Stimulated activated CD4-positive, alpha-beta T cell treated with anti-CD3 and anti-CD28 coated beads, Interleukin-1b, Interleukin-23, amount 100 ng/mL, for 4 hours (primary cell): ENCODE results near the gene TLK1.
"Not testable (repeated sequence)": the region's sequence is repeated elsewhere in the genome, so short reads cannot be mapped to it uniquely, and the experiment has no call there.

Source experiments
- DNase-seq, 2 donors: peaks; one replicate each; pipeline ENCODE4 v3.0.0-alpha.2; 2020; ENCODE audit warnings: low read depth in 2 of 2

Gene TLK1

GRCh38 chr2:171084128-171084527 is 76.6 kb downstream of the TLK1 start:
- no peak for DNase-seq

DNA sequence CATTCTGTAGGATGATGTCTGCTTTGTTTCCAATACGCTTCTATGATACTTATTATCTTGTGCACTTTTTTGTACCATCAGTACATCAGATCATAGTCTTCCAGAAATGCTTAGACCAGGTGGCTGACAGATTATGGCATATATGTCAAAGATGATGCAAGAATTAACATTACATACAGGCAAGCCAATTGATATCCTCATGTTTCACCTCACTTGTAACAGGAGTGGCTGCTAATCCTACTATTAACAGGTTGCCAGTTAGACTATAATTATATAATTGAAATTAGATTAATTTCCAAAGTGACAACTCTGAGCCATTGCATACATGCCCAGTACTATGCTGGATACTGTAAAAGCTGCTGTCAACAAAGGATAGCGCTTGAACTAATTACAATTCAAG is 77.2 kb downstream of the TLK1 start:
- DNase-seq: no peak

DNA sequence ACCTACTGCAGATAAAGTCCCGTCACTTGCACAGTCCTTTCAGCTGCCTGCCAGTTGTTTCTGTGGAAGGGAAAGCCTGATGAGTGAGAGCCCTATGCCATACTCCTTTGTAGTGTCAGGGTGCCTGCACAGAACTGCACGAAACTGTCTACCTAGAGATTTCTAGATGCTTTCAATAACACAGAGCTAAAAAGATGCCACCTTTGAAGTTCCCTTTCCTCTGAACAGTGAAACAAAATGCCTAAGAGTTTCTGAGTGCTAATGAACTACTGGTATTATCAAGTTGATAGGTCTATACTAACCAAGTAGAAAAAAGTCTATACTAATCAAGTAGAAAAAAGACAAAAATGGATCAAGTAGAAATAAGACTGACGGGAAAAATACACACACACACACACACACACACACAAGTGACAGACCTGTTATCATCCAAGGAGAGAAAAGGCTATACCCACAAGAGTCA is 79.0 kb downstream of the TLK1 start:
- DNase-seq: peak in 1 of 2 donors; percentile 10

- no peak for DNase-seq
Observed at GRCh38 chr2:171080607-171081006, 80.1 kb downstream of the TLK1 start.

GRCh38 chr2:171076422-171076821 is 84.3 kb downstream of the TLK1 start:
- DNase-seq: not testable (repeated sequence)

- no peak for DNase-seq
Observed at GRCh38 chr2:171072164-171072563, 88.5 kb downstream of the TLK1 start.

DNA sequence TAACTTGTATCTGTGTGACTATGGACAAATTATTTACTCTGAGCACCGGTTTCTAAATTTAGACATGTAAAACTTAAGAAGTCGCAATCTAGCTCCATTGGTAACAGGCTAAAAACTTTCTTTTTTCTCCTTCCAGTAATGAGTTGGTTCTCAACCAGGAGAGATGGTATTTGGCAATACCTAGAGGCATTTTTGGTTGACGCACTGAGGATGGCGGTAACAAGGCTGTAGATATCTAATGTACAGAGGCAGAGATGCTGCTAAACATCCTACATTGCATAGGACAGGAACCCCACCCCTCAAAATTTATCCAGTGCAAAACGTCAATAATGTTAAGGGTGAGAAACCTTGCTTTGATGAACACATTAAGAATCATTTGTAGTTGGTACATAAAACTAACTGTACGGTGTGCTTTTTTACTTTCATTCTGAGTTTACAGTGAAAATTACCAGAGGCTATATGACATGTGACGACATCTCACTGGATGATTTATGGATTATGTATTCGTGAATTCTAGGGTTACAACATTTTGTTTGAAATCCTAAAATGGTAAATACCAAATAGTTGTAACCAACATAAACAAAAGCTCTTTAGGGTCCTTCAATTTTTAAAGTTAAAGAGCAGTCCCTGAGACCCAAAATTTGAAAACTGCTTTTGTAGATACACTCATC is 91.3 kb downstream of the TLK1 start:
- DNase-seq: no peak

DNA sequence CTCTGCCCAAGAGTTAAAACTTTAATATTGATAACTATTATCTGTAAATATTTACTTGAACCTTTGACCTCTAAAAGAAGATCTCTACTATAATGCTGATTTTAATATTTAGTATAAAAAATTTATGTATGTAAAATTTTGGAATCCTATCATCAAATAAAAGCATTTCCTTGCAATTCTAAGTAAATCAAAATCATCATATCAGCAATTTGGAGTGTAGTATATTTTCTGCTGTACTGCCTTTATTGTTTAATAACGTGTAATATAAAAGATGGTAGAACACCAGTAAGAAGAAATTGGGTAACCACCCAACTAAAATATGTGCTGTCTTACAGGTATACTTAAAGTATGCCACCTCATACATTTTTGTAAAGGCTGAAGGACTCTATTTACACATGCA is 94.6 kb downstream of the TLK1 start:
- DNase-seq: no peak

DNA sequence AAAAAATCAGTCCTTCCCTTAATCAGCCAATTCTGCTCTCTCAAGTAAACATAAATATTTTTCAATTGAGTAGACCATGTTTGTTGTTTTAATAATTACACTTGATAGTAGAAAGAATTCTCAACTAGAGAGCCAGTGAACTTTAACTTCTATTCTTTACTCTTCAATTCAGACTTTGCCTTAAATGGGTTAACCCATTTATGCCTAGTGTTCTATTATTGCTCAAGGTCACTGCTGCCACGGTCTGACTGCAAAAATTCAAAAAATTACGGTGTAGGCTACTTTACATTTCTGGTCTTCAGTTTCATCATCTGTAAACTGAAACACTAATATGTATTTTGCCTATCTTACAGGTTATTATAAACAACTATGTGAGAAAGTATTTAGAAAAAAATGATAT is 103.1 kb downstream of the TLK1 start:
- DNase-seq: no peak

DNA sequence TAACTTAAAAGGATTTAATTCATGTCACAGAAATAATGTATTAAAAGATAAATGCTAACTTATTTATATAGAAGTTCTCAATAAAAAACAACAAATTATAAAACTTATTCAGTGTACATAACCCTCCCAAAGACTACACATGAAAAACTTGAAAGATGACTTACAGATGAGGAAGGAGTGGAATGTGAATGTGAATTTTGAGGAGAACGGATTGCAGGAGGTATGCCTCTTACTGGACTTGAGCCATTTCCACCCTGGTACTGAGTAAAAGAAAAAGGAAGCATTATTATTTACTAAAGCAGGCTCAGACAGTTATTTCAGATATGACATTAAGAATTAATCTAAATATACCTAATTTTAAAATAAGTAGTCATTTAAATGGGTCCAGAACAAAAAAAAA is 104.4 kb downstream of the TLK1 start:
- DNase-seq: no peak

DNA sequence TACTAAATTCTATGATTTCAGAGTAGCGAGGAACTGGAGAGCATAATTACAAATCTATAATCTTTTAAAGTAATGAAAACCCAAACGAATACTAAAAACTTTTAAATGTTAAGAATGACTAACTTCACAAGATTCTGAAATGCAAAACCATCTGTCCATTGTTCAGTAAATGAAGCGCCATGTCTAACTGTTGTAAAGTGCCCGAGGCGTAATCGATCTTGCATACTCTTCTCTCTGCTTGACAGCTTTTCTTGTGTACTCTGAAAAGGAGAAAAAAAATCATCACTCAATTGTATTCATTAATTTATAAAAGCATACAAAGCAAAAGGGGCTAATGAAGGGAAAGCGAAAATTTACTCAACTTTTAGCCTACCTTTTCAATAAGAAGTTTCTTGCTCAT is 111.0 kb downstream of the TLK1 start:
- DNase-seq: no peak

- no peak for DNase-seq
Observed at GRCh38 chr2:171046048-171046560, 114.6 kb downstream of the TLK1 start.

DNA sequence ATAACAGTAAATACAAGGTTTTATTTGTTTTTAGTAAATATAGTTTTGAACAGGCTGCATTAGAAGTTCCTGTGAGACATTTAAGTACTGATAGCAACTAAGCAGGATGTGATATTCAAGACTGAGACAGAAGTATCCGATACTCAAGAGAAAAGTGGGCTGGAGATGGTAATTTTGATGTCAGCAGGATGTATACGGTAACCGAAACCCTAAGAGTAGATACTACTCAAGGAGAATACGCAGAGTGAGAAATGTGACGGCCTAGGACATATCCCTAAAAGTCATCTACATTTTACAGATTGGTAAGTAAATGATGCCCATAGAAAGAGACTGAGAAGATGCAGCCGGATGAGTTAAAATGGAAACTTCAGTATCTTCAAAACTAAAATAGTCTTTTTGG is 116.3 kb downstream of the TLK1 start:
- no peak for DNase-seq

DNA sequence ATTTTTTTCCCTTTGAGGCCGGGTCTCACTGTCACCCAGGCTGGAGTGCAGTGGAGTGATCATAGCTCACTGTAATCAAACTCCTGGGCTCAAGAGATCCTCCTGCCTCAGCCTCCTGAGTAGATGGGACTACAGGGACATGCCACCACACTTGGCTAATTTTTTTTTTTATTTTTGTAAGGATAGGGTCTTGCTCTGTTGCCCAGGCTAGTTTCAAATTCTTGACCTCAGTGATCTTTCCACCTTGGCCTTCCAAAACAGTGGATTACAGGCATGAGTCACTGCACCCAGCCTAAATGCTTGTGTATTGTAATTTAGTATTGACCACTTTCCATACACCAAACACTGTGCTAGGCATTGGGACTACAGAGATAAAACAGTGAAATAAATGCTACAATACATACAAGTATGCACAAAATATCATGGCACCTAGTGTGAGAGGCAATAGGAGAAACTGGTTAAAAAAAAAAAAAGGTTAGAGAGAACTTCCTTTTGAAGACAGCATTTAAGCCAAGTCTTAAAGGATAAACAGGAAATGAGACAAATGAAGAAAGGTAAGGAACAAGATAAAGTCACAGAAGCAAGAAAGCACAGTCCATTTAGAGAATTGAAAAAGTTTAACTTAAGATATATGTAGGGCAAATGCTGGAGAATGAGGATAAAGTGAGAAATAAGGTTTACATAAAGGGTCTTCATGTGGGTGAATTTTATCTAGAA is 118.3 kb downstream of the TLK1 start:
- no peak for DNase-seq

DNA sequence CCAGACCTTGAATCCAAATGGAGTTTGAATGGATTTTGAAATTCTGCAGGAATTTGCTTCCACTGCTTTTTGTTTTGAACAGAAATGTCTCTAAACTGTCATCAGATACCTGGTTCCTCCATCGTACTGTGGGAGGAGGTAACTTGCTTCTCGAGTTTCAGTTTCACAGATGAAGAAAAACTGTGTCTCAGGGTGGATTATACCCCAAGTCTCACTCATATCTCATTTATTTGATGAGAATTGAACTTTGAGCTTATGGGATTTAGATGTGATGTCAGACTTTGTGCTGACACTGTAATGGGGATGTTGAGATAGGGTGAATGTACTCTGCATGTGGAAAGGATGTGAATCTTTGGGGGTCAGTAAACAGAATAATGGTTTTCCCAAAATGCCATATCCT is 124.2 kb downstream of the TLK1 start:
- DNase-seq: no peak

DNA sequence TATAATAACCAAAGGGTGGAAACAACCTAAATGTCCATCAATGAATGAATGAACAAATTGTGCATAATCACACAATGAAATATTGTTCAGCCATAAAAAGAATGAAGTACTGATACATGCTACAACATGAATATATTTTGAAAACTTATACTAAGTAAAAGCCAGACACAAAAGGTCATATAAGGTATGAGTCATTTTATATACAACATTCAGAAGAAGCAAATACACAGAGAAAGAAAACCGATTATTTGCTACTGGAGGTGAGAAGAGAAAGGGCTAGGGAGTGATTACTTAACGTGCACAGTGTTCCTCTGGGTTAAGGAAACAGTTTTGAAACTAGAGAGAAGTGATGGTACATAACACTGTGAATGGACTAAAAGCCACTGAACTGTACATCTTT is 126.4 kb downstream of the TLK1 start:
- DNase-seq: no peak

DNA sequence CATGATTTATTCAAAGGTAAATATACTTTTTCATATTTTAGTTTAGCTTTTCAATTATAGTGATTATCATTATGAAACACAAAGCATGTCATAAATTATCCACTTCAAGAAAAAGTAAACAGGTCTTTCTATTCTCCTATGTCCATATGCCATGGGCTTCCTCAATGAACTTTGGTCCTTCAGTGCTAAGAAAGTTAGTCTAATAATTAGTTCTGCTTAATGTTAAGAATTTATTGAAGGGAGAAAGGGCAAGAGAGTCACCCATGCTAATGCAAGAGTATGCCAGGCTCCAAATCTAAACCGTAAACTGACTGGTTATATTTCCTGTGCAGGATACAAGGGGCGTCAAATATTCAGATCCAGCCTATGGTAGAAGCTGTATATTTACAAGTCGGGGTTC is 135.5 kb downstream of the TLK1 start:
- no peak for DNase-seq

GRCh38 chr2:171018522-171018921 is 142.2 kb downstream of the TLK1 start:
- DNase-seq: no peak

GRCh38 chr2:171016125-171016524 is 144.6 kb downstream of the TLK1 start:
- no peak for DNase-seq

GRCh38 chr2:171013851-171014250 is 146.8 kb downstream of the TLK1 start:
- DNase-seq: no peak

DNA sequence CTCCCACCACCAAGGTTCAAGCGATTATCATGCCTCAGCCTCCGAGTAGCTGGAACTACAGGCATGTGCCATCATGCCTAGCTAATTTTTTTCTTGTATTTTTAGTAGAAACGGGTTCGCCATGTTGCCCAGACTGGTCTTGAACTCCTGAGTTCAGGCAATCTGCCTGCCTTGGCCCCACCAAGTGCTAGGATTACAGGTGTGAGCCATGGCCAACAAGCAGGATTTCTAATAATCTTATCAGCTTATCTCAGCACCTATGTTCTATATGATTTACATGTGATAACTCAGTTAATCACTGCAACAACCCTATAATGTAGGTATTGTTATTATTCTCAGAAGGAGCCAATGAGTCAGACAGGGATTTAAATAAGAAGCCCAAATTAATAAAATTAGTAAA is 151.3 kb downstream of the TLK1 start:
- DNase-seq: no peak

DNA sequence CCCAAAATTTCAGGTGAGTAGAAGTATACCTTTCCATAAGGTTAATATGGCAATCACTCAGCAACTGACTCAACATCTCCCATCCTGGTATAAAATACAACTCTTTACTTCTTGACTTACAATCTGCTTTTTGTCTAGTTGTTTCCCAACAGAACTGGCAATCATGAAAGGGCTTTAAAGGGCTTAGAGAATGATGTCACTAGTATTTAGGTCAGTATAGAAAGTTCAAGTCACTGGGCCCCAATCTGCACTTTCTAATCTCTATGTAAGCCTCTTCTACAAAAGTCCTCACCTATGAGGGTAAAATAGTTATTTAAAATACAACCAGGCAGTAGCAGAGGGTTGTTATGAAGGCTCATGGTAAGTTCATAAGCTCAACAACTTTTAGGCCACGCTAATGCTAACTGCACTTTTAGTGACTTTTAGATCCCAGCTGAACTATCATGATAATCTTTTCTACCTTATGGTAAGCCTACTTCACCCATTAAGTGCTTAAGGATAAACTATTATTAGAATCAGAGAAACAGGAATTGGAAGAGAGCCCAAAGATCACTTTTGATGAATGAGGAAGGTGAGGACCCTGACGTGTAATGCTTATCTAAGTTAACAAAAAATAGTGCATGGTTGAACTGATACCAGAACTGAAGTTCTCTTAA is 152.0 kb downstream of the TLK1 start:
- no peak for DNase-seq

- no peak for DNase-seq
Observed at GRCh38 chr2:171004833-171005232, 155.9 kb downstream of the TLK1 start.
